AG04450 (cell line): ENCODE measurements around the gene DPF1. TPM values are rescaled to one million over a fixed set of nuclear protein-coding genes. Genes with fewer than 3 reads are reported as not detected.

Experiments
- polyA plus RNA-seq: library from polyadenylated mRNA; depleted of rRNA; stranded (reverse); fragments of >200 nt; gene quantifications from 2 replicates; pipeline ENCODE4 v1.2.3, GENCODE V29; 2011; rRNA removed
- small RNA-seq: library from RNA; depleted of rRNA; stranded (forward); fragments of <200 nt; gene quantifications from one replicate; pipeline ENCODE3, GENCODE V24; 2012; ENCODE audit warnings: low read depth; ENCODE audit not compliant: insufficient read length

Gene DPF1
- polyA plus RNA-seq, 1 experiment, result 1.4 TPM

Small RNAs within 50 kb of the gene (small RNA-seq; reads per million reads assigned to genes)
- gene RN7SL663P, result not detected

Other genes with a start within 250 kb of the DPF1 start
- 0.62 and 1.0 TPM in 2 replicates for gene PPP1R14A, start 32.2 kb upstream of the DPF1 start, polyA plus RNA-seq
- gene SPINT2, start 40.4 kb upstream of the DPF1 start, polyA plus RNA-seq, result 1.3 and 1.8 TPM in 2 replicates
- gene C19orf33, start 80.0 kb upstream of the DPF1 start, polyA plus RNA-seq, result 0.38 TPM in 1 of 2 replicates, not detected in the other
- gene YIF1B, start 91.7 kb upstream of the DPF1 start, polyA plus RNA-seq, result 44.9 and 67.1 TPM in 2 replicates
- 2.6 and 2.8 TPM in 2 replicates for gene KCNK6, start 95.6 kb upstream of the DPF1 start, polyA plus RNA-seq
- gene CATSPERG, start 111.6 kb upstream of the DPF1 start, polyA plus RNA-seq, result 0.10 and 0.30 TPM in 2 replicates
- 287 and 328 TPM in 2 replicates for gene PSMD8, start 150.3 kb upstream of the DPF1 start, polyA plus RNA-seq
- 0.15 and 0.27 TPM in 2 replicates for gene GGN, start 163.8 kb upstream of the DPF1 start, polyA plus RNA-seq
- gene SPRED3, start 164.5 kb upstream of the DPF1 start, polyA plus RNA-seq, result 2.5 and 3.6 TPM in 2 replicates
- gene FAM98C, start 178.9 kb upstream of the DPF1 start, polyA plus RNA-seq, result 5.0 and 7.9 TPM in 2 replicates
- not detected in 2 replicates for gene RASGRP4, start 202.0 kb upstream of the DPF1 start, polyA plus RNA-seq
- not detected in 2 replicates for gene RYR1, start 209.5 kb upstream of the DPF1 start, polyA plus RNA-seq